SKM-1 (cell line): ENCODE data around the gene RPL29.

ENCODE experiments used
- DNase-seq: peaks from one replicate; lab custom pipeline; 2025; ENCODE audit not compliant: unreplicated experiment; lab: John Stamatoyannopoulos, UW

Gene RPL29

DNA sequence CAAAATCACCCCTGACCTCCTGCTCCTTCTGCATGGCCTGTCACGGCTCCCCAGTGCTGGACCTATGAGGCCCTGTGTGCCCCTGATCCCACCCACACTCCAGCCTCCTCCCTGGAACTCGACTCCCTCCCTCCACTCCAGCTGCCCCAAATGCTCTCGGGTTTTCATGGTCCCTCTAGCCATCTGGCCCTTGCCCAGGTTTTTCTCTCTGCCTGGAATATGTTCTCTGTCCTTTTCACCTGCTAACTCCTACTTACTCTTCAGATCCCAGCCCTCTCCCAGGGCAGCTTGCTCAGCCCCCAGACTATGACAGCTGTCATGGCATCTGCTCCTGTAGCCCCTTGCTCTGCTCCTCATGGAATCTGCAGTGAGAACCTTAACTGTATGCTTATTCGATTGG lies 30.3 kb upstream of the RPL29 start:
- no peak for DNase-seq

DNA sequence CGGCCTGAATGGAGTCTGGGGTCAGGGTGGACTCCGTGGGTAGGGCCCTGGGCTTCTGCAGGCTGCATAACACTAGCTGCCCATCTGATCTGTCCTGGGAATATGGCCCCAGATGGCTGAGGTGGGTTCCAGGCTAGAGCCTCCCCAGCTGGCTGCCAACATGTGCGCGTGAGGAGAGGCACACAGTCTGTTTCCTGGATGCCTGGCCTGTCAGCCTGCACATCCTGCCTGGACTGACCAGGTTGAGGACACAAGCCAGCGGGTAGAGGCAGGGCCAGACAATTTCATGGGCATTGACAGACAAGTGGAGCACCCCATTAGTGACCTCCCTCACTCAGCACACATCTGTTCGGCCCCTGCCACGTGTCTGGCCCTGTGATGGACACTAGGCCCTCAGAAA lies 29.8 kb upstream of the RPL29 start:
- no peak for DNase-seq

DNA sequence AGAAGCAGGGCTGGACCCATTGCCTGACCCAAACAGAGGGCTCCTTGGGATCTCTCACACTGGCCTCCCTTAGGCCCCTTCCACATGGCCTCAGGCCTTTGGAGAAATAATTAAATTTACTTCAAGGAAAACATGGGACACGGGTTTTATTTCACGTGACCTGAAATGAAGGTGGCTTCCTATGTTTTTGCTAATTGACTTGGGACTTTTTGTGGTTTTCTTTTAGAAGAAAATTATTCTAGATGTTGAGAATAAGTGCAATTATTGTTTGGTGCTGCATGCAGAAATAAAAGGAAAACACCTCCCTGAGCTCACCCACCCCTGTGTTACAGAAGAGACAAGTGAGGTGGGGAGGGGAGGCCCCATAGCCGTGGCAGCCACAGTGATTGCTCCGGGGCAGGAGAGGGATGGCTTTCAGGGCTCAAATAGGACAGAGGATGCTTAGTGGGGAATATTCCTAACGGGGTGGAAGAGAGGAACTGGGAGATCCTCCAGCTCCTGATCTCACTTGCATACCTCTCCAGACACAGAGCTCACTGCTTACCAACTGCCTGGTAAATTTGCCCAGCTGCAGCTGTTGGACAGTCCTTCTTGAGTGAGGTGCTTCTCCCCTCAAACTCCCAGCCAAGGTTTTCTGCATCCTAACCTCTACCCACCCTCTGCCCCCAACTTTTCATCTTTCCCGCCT lies 29.2 kb upstream of the RPL29 start:
- DNase-seq: no peak

DNA sequence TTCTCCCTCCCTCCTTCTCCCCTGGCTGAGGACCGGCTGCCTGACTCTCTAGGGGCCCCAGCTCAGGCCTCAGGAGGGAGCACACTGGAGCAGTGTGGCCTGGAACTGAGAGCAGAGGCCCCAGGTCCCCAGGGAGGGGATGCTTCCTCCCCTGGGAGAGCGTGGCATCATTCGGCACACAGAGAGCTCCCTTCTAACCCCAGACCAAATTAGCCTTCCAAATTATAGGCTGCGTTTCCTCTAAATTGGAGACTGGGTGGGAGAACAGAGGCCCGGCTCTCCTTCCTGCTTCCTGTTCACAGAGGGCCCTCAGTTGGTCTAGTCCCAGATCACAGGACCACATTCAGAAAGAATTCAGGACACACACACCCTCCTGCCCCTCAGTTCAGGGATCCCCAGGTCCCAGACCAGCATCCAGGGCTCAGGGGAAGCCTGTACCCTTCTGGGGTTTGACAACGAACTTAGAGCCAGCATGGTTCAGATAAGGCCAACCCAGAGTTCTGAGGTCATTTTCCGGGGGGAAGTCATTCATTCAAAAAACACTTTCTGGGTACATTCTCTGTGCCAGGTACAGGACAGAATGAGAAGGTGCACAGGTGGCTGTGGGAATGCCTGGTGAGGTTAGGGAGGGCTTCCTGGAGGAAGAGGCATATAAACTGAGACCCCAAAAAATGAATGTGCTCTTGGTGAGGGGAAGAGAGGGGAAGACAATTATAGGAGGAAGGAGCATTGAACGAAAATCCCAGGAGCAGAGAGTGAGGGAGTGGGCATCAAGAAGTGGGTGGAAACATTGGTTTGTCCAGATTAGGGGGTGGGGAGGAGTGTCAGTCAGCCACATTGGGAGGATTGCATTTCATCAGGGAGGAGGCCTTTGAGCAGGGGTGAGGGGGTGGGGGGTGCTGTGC lies 28.4 kb upstream of the RPL29 start:
- DNase-seq: no peak

DNA sequence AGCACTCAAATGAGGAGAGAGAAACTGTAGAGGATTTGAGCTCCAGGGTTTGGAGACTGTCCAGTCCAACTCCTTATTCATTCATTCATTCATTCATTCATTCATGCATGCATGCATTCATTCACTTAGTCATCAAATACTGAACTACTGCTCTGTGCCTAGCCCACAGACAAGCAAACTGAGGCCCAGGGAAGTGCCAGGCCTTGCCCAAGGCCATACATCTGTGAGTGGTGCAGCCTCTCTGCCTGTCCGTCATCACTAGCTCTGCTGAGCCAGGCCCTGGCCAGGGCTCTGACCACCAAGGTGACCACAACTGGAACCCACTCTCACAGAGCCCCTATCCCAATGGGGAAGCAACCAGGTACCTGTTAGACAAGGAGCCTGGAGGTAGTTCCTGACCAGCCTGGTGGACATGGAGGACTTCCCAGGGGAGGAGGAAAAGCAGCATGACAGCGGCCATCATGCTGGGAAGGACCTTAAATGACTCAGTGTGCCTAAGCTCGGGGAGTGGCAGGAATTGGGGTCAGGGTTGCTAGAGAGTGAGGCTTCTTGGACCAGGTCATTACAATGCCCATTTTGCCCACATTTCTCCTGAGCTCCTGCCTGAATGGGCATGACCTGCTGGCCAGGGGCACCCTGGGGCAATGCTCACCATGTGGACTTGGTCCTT lies 27.5 kb upstream of the RPL29 start:
- no peak for DNase-seq

DNA sequence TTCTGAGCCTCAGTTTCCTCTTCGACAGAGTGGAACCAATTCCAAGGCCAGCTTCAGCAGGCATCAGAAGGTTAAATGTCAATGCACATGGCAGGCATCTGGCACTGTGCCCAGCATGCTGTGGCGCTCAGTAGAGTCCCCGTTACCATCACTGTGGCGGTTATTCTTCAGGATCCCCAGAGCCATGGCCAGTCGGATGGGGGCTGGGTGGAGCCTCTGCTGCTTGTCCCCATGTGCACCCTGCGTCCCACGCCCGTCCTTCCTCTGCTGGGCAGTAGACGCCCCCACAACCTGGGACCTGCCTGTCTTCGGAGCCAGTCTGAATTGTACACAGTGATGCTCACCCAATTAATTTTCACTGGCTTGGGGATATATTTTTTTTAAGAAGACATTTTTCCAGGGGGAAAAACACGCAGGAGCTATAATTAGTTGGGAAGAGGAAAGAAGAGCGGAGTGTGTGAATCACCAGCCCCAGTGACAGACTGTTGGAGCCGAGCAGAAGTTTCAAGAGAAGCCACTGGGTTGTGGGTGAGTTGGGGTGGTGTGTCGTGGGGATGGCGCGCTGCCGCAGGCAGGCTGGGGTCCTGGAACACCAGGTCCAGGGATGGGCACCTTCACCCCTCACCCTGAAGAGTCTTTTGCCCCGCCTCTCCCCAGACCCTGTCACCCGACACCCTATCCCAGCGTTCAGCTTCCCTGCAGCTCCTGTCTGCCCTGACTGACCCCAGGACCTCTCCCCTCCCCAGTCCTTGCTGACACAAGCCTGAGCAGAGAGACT lies 26.8 kb upstream of the RPL29 start:
- no peak for DNase-seq

DNA sequence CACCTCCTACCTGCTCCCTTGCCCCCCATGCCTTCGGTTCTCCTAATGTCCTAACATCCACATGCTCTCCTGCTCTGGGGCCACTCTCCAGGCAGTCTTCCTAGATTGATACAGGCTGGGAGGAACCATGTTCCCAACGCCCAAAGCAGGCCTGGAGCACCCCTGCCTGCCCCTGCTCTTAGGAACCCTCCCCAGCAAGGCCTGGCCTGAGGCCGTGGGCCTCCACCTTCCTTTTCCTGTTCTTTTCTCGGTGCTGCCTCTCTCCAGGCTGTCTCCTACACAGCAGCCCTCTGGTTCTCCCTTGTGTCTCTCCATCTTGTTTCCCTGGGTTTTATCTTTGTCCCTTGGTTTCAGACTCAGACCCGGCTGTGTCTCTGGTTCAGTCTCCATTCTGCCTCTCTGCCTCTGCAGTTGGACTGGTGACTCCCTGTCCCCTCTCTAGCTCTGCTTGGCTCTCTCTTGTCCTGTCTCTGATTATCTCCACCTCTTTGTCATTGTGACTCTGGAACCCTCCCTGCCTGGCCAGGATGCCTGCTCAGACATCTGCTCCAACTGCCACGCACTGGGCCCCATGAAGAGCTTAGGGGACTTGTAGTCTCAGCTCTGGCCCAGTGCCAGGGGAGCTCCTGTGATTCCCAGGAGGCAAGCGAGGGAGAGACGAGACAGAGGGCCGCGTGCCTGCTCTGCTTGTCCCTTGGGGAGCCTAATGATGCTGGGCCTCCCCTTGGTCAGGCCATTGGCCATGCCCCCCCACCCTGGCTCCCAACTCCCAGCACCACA lies 26.0 kb upstream of the RPL29 start:
- no peak for DNase-seq

DNA sequence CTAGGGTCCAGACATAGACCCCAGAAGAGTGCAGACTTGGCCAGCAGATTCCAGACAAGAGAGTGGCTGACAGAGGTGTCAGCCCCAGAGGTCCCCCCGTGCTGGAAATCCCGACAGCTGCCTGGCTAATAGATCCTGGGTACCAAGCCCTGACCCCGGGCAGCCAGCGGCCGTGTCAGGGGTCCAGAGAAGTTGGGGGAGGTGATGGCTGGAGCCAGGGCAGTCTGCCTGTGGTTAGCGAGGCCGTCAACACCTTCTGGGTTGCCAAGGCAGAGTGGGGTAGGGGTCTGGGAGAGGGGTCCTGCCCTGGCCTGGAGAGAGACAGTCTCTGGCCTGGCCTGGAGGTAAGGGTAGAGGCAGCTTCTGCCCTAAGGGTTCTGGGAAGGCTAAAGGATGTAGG lies 25.1 kb upstream of the RPL29 start:
- no peak for DNase-seq

DNA sequence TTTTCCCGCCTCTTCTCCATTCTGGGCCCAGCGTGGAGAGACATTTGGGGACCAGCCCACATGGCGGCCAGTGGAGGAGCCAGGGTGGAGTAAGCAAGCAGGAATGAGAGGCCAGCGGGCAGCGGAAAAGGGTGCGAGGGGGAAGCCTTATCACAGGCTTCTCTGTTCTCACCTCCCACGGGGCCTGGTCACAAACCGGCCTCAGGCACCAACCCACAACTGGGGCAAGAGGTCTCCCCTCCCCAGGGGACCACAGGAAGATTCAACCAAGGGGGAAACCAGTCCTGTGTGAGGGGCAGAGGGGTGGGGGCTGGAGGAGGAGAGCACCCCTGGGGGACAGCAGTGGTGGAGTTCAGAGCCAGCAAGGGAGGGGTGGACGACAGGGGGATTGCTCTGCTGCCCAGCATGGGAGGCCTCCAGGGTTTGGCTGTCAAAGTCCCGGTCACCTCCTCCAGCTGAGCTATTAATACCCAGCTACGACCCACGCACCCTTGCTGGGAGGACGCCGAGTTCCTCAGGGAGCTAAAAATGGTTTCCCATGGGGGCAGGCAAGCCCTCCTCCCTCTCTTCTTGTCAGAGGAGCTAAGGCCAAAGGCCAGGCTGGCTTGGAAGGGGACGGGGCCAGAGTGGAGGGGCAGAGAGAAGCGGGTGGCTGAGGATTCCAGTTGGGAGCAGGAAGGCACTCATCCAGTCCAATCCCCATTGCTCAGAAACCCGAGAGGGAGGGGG lies 23.8 kb upstream of the RPL29 start:
- no peak for DNase-seq

DNA sequence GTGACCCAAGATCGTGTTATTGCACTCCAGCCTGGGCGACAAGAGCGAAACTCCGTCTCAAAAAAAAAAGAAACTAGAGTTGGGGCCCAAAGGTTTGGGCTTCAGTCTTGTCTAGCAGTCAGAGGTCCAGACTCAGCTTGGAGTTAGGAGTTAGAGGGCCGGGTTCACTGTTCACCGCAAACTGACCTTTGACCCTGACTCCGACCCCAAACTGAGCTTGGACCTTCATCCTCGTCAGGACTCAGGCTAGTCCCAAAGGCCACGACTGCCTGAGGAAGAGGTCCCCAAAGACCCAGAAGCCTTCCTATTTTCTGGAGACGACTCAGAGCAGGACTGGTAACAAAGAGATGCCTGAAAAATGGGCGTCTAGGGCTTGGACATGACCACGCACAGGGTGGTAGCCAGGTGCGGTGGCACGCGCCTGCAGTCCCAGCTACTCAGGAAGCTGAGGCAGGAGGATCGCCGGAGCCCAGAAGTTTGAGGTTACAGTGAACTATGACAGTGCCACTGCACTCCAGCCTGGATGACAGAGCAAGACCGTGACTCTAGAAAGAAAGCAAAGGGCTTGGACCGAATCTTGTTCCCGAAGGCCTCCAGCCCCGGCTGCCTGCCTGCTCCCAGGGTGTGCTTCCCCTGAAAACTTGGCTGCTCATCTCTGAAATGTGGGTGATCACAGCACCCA lies 22.8 kb upstream of the RPL29 start:
- DNase-seq: no peak

DNA sequence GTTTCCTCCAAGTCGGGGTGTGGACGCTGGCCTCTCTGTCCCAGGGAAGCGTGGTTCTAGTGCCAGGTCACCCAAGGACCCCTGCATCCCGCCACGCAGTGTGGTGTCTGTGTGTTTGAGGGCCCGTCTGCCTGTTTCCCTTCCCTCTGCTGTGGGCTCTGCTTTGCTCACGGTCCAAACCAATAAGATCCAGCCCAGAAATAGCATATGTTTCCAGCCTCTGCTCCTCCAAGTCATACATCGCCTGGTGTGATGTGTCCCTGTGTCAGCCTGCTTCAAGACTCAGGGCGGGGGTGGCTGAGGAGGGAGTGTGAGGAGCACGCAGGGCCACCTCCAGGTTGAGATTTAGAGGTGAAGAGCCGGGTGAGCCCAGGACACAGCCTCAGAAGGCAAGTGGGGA lies 21.9 kb upstream of the RPL29 start:
- no peak for DNase-seq

DNA sequence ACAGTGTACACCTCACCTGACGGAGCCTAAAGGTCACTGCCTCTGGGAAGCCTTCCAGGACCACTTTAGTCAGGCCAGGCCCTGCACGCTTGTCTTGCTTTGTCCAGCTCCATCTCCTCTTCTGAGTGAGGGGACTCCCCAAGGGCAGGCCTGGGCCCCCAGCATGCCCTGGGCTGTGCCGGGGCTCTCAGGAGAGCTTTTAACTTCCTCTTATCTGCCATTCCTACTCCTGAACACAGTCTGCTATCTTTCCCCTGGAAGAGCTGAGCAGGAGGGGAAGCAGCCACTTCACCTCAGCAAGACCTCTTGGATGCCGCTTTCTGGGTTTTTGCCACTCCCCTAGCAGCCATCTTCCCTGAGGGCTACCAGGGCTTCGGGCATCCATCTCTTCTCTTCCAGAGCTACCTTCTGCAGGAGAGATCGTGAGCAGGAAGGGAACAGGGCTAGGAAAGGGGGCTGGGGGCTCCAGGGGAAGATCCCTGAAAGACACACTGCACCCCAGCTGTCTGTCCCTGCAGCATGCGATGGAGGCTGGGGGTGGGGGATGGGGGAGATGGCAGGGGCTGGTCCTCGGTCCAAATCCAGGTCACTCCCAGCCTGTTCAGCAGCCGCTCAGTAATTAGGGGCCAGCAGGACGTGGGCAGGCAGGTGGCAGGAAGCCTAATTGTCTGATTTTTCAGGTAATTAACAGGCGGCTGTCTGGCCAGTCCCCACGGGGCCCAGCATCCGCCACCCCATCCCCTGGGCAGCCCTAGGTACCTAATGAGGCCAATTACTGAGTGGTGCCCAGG lies 19.9 kb upstream of the RPL29 start:
- DNase-seq: no peak

DNA sequence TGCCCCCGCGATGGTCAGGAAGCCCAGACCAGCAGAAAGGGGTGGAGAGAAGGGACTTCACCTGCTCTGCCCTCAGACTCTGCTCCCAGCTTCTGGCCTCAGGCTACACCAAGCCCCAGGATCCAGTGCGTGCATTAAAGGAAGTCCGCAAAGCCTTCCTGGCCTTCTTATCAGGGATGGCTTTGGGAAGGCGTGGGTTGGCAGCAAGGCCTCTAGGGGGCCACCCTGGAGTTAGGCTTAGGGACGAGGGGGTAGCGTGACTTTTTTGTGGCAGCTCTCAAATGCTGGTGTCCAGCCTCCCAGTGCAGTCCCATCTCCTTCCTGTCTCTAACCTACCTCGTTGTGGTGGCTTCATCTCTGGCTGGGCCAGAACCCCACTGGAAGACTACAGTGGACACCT lies 18.9 kb upstream of the RPL29 start:
- DNase-seq: no peak

DNA sequence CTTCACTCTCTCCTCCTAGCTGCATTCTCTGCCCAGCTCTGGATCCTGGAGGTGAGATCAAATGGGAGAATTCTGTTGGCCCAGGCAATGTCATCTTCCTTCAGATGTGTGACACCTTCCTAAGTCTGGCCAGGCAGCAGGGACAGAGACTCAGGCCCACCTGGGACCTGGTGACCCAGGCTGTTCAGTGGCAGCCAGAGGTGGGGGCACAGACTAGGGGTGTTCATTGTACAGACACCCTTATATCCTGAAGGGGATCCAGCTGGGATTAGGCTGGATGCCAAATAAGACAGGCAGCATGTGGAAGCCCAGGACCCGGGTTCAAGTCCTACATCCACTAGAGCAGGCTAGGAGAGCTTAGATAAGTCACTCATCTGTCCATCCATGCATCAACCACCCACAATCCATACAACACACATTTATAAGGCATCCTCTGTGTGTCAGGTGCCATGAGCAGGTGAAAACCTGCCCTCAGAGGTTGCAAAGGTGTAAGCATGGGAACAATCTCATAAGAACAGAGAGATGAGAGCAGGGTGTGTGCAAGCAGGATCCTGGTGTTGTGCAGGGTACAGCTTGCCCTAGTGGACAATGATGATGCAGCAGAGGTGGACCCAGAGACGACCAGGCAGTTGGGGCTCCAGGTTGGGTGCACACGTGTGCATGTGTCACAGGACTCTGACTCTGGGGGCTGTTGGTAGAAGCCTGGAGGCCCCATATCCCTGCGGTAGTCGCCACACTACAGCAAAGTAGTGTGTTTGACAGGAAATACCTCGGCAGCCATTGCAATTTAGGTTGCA lies 18.3 kb upstream of the RPL29 start:
- no peak for DNase-seq

DNA sequence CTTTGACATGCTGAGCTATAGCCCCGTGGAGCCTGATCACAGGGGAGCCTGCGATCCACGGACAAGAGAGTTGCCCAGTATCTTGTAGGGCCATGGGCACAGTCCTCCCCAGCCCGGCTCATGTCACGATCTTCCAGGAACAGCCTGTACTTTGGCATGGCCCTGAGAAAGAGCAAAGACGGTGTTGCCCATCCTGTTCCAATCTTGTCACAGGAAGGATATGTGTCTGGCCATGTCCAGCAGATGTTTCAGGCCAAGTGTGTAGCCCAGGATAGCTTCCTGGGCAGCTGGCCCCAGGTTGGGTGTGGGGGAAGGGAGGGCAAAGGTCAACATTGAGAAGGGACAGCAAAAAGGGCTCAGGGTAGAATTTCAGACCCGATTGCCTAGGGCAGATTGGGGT lies 17.0 kb upstream of the RPL29 start:
- no peak for DNase-seq

DNA sequence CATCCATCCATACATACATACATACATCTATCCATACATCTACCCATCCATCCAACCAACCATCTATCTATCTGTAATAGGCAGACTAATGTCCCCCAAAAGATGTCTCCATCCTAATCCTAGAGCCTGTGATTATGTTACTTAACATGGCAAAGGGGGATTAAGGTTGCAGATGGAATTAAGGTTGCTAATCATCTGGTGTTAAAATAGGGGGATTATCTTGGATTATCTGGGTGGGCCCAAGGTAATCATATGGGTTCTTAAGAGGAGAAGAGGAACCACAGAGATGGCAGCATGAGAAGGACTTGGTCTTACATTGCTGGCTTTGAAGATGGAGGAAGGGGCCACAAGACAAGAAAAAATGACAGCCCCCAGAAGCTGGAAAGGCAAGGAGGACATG lies 14.7 kb upstream of the RPL29 start:
- no peak for DNase-seq

DNA sequence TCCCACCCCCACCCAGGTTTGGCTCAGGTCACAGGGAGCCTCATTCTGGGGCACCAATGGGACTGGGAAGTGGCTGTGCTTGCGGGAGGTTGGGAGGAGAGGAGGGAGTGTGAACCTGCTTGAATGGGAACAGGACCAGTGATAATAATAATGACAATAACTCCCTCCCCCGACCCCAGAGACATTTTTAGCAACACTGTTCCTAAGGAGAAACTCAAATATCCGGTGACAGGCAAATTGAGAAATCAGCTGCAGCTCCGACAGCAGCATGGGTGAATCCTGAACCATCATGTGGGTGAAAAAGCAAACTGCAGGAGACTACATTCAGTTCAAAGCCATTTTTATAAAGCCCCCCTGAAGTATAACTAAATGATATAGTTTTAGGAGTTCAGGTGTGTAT lies 11.6 kb upstream of the RPL29 start:
- DNase-seq: no peak

DNA sequence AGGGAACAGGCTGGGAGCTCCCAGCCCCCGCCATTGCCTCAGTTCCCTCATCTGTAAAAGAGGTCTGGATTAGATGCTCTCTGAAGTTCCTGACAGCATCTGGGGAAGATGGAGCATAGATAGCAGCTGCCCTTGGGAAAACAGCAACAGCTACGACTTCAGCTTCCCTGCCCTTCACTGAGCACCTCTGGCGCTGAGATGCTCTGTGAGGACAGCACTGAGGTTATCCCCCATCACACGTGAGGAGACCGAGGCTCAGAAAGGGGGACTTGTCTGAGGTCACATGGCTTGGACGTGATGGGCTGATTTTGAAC lies 11.1 kb upstream of the RPL29 start:
- DNase-seq: no peak
